IMR-90 (cell line): Measurements from ENCODE around the gene DHRS12.

Source experiments
- CHD1 ChIP-seq: IDR thresholded peaks from 2 replicates; pipeline ENCODE4 v1.6.1; 2012; ENCODE audit warnings: low read depth, low read length, improper control_type of control experiment
- ELK1 ChIP-seq: fragments of 150-350 bp; IDR thresholded peaks from 2 replicates; pipeline ENCODE4 v1.6.1; 2016; ENCODE audit warnings: low read depth, mild to moderate bottlenecking, low read length, moderate library complexity, borderline replicate concordance
- MAFK ChIP-seq: IDR thresholded peaks from 2 replicates; pipeline ENCODE4 v1.6.1; 2012; ENCODE audit warnings: low read depth, low read length, improper control_type of control experiment
- MAZ ChIP-seq: IDR thresholded peaks from 2 replicates; pipeline ENCODE4 v1.6.1; 2012; ENCODE audit warnings: low read depth, mild to moderate bottlenecking, low read length, improper control_type of control experiment, moderate library complexity, borderline replicate concordance
- MXI1 ChIP-seq: IDR thresholded peaks from 2 replicates; pipeline ENCODE4 v1.6.1; 2012; ENCODE audit warnings: low read depth, mild to moderate bottlenecking, low read length, moderate library complexity, borderline replicate concordance
- POLR2A ChIP-seq: IDR thresholded peaks from 2 replicates; pipeline ENCODE4 v1.6.1; 2012; ENCODE audit warnings: mild to moderate bottlenecking, low read depth, low read length
- RAD21 ChIP-seq: IDR thresholded peaks from 2 replicates; pipeline ENCODE4 v1.6.1; 2012; ENCODE audit warnings: low read length, improper control_type of control experiment
- RFX5 ChIP-seq: IDR thresholded peaks from 2 replicates; pipeline ENCODE4 v1.8.0; 2012; ENCODE audit warnings: low read depth, mild to moderate bottlenecking, low read length, moderate library complexity
- TF ChIP-seq, protein P1 (sequence below): conservative IDR thresholded peaks from 2 replicates; pipeline ENCODE4 v1.5.1; 2012; ENCODE audit warnings: mild to moderate bottlenecking, low read depth, low read length, improper control_type of control experiment

DNA sequence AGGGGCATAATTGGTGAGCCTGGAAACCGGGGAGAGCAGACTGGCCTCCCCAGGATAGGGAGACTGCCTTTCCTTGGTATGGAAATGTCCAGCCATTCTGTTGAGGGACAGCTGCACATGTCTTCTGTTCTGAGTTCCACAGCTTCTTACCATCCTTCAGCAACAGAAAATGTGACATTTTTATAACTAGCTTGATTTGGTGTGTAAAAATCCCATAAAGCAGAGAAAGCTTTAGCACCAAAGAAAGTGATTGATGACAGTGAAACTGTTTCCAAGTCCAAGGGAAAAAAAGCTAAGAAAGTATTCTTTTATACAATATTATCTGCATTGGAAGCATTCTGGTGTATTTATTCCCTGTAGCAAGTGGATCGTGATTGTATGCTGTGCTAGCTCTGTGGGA is 61.9 kb downstream of the DHRS12 start:
- no peak for TF ChIP-seq RAD21
- TF ChIP-seq ELK1 = no peak
- TF ChIP-seq MAZ = no peak
- TF ChIP-seq, protein P1, sequence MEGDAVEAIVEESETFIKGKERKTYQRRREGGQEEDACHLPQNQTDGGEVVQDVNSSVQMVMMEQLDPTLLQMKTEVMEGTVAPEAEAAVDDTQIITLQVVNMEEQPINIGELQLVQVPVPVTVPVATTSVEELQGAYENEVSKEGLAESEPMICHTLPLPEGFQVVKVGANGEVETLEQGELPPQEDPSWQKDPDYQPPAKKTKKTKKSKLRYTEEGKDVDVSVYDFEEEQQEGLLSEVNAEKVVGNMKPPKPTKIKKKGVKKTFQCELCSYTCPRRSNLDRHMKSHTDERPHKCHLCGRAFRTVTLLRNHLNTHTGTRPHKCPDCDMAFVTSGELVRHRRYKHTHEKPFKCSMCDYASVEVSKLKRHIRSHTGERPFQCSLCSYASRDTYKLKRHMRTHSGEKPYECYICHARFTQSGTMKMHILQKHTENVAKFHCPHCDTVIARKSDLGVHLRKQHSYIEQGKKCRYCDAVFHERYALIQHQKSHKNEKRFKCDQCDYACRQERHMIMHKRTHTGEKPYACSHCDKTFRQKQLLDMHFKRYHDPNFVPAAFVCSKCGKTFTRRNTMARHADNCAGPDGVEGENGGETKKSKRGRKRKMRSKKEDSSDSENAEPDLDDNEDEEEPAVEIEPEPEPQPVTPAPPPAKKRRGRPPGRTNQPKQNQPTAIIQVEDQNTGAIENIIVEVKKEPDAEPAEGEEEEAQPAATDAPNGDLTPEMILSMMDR = no peak
- TF ChIP-seq MAFK = no peak
- no peak for TF ChIP-seq RFX5
- TF ChIP-seq CHD1 = no peak
- TF ChIP-seq POLR2A = no peak
- no peak for TF ChIP-seq MXI1
